Choroid plexus epithelial cell (primary cell): ENCODE results near the gene ST6GALNAC2.

ENCODE experiments used
- DNase-seq: peaks from one replicate; pipeline ENCODE4 v3.0.0-alpha.2; 2010; ENCODE audit warnings: low read depth
- H3K4me3 ChIP-seq: 2 replicates; pipeline ENCODE4 v1.5.1; 2011; ENCODE audit warnings: low read depth, mild to moderate bottlenecking, control low read depth, low read length, moderate library complexity
- CTCF ChIP-seq: conservative IDR thresholded peaks from 2 replicates; pipeline ENCODE4 v1.5.1; 2011; ENCODE audit warnings: low read depth, mild to moderate bottlenecking, control low read depth, inconsistent platforms, low read length, moderate library complexity

ST6GALNAC2 gene

GRCh38 chr17:76543826-76544545, 41.7 kb downstream of the ST6GALNAC2 start:
- TF ChIP-seq CTCF, result no peak

GRCh38 chr17:76543482-76543825, 42.2 kb downstream of the ST6GALNAC2 start:
- no peak for DNase-seq
- no peak overlapping the region for H3K4me3 ChIP-seq
- no peak for TF ChIP-seq CTCF

More at GRCh38 chr17:76543826-76544545, 41.7 kb downstream of the ST6GALNAC2 start:
- DNase-seq, result peak; percentile 29
- no peak overlapping the region for H3K4me3 ChIP-seq

- DNase-seq, result no peak
- H3K4me3 ChIP-seq, result no peak overlapping the region
- TF ChIP-seq CTCF, result no peak
Measured at GRCh38 chr17:76542984-76543383, 42.7 kb downstream of the ST6GALNAC2 start.

DNA sequence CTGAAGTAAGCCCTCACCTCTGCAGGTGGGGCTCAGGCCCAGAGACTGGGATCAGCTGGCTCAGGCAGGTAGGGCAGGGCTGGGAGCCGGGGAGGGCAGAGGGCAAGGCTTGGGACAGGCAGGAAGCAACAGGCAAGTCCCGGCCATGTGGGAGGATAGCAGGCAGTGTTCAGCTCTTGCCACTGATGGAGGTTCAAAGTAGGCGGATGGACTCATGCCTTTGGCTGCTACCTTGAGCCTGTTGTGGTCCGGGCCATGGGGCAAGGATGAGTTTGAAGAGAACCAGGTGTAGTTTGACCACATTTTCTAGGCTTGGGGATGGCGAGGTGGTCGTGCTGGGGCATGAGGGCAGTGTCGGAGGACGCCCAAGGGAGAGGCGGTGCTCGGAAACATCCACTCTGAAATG, 43.1 kb downstream of the ST6GALNAC2 start:
- no peak overlapping the region for H3K4me3 ChIP-seq
- DNase-seq, result no peak
- TF ChIP-seq CTCF, result no peak

DNA sequence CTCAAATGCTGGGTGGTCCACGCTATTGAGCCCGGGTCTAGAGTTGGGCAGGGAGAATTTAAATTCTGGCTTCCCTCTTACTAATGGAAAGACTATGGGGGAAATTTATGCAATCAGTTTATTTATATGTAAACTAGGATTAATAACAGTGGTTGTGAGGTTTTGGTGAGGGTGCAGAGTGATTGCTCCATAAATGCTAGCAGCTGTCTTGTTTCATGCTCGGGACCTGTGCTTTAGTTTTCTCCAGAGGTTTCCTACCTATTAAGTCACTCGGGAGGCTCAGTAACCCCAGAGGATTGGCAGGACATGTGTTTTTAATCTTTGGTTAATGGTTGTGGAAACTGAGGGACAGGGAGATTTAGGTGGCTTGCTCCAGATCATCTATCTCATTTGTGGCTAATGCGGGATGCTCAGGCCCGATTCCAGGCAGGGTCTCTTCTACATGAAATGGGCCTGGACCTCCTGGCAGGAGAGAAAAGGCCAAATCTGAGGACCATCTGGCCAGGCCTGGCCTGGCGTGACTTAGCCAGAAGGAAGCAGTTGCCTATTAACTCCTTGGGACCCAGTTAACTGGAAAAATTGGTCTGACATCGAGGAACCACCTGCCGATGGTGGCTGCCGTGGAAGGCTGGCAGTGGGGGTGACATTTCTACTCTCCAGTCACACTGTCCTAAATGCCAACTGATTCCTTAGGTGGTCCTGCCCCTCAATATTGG, 43.8 kb downstream of the ST6GALNAC2 start:
- H3K4me3 ChIP-seq, result no peak overlapping the region
- no peak for TF ChIP-seq CTCF
- DNase-seq, result no peak

DNA sequence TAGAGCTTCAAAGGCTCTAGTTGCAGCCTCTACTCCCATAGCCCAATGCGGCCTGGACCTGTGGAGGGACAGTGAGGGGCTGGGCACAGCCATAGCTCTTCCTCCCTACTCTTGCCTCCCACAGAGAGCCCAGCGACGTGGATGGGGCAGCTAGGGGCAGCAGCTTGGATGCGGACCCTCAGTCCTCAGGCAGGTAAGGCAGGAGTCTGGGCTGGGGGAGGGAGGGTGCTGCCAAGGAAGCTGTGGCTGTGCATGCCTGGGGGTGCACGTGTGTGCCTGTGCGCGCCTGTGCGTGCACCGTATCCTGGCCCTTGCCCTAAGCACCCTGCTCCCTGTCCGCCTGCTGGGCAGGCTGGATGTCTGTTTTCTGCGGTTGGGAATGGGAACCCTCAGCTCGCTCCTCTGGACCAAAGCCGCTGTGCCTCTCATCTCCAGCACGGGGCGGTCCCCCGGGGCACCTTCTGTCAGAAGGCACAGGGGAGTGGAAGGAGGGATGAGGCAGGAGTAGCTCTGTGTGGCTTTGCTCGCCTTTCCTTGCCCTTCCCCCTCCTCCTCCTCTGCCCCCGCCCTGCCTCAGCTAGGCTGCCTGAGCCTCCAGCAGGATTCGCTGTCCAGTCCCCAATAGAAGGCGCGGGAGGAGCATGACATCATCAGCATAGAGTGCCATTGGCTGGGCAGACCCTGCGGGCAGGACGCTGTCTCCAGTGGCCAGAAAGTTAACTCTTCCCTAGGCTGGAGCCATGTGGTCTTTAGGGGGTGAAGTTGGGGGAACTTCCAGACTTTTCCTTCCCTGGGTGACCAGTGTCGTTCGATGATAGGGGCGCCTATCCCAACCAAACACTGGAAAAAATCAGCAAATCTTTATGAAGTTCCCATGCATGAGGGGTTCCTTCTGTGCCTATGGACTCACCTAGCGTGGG, 45.0 kb downstream of the ST6GALNAC2 start:
- H3K4me3 ChIP-seq, result peak overlapping the region; percentile 54
- peak; percentile 22 for TF ChIP-seq CTCF
- peak; percentile 97 for DNase-seq
